Activated CD4-positive, alpha-beta T cell treated with anti-CD3 and anti-CD28 coated beads, Interleukin-2, amount 10 ng/mL, durations not matched to agents 24 days and 14 days (primary cell): ENCODE results near the gene PRKD1. TPM values are rescaled to one million over a fixed set of nuclear protein-coding genes. Genes with fewer than 3 reads are reported as not detected.

Source experiments
- DNase-seq: peaks from one replicate; pipeline ENCODE4 v3.0.0; 2022
- H3K27ac Mint-ChIP-seq: one replicate; pipeline ENCODE4 v1.8.0; 2022; ENCODE audit warnings: mild to moderate bottlenecking, mixed read lengths
- H3K27me3 Mint-ChIP-seq: one replicate; pipeline ENCODE4 v1.8.0; 2022; ENCODE audit warnings: mixed read lengths
- H3K36me3 Mint-ChIP-seq: one replicate; pipeline ENCODE4 v1.8.0; 2022; ENCODE audit warnings: low read depth, mild to moderate bottlenecking, mixed read lengths
- H3K4me1 Mint-ChIP-seq: one replicate; pipeline ENCODE4 v1.8.0; 2021; ENCODE audit warnings: mixed read lengths
- H3K4me3 Mint-ChIP-seq: one replicate; pipeline ENCODE4 v1.8.0; 2022; ENCODE audit warnings: mild to moderate bottlenecking, moderate library complexity, mixed read lengths
- H3K9me3 Mint-ChIP-seq: one replicate; pipeline ENCODE4 v1.8.0; 2021; ENCODE audit warnings: mixed read lengths
- intact Hi-C: fragments of 100-400 bp; cut with micrococcal nuclease; formaldehyde crosslinking; loops from one replicate; pipeline ENCODE4 v1.15.1; 2023
- total RNA-seq: library from RNA; stranded (reverse); gene quantifications from 2 replicates; pipeline ENCODE4 v1.2.3, GENCODE V29; 2022

The PRKD1 gene
- total RNA-seq: not detected in 2 replicates

GRCh38 chr14:29927376-29928116 is at the start of gene PRKD1:
TSS of gene PRKD1 (minus strand) at chr14:29927847.
- Mint-ChIP-seq H3K9me3 (no peaks in the 10 kb centered on the region), H3K4me1 (peaks cover 4% of the 10 kb centered on the region), H3K4me3 (peak within 1 kb of the TSS; percentile 78), H3K27me3 (peaks cover 39% of the 10 kb centered on the region), H3K36me3 (peaks cover 2% of the 10 kb centered on the region), H3K27ac (peak within 1 kb of the TSS; percentile 6)
- no peak for DNase-seq
- intact Hi-C loops: no loop called here

- H3K4me1 Mint-ChIP-seq: no peaks in the 10 kb centered on the region
- no peak overlapping the region for H3K4me3 Mint-ChIP-seq
- peaks cover 11% of the 10 kb centered on the region for H3K9me3 Mint-ChIP-seq
- no peaks in the 10 kb centered on the region for H3K27me3 Mint-ChIP-seq
- no peak for DNase-seq
- H3K27ac Mint-ChIP-seq: no peak overlapping the region
- H3K36me3 Mint-ChIP-seq: no peaks in the 10 kb centered on the region
- intact Hi-C loops: no loop called here
These were observed 43.5 kb upstream of the PRKD1 start for GRCh38 chr14:29971101-29971500.

DNA sequence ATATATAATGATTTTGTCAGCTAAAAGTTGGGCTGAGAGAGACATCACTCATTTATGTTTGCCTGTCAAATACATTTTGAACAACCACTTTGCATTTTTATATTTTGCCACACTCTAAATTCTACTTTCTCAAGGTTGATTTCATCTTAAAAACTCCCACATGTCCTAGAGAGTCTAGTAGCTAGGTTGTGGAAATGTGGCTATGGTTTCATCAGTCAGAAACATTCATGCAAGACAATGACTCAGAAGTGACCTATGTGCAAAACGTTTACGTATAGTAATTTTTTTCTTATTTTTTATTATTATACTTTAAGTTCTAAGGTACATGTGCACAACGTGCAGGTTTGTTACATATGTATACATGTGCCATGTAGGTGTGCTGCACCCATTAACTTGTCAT is 27.4 kb upstream of the PRKD1 start:
- DNase-seq: no peak
- Mint-ChIP-seq H3K27me3 (no peaks in the 10 kb centered on the region), H3K9me3 (peaks cover 20% of the 10 kb centered on the region), H3K4me3 (no peak overlapping the region), H3K4me1 (no peaks in the 10 kb centered on the region), H3K36me3 (no peaks in the 10 kb centered on the region), H3K27ac (no peak overlapping the region)
- intact Hi-C loops: no loop called here

- no peak for DNase-seq
- Mint-ChIP-seq H3K9me3 (peaks cover 17% of the 10 kb centered on the region), H3K27ac (no peak overlapping the region), H3K36me3 (no peaks in the 10 kb centered on the region), H3K4me3 (no peak overlapping the region), H3K27me3 (no peaks in the 10 kb centered on the region), H3K4me1 (no peaks in the 10 kb centered on the region)
- intact Hi-C loops: no loop called here
These were observed 25.9 kb upstream of the PRKD1 start for GRCh38 chr14:29953501-29953900.

DNA sequence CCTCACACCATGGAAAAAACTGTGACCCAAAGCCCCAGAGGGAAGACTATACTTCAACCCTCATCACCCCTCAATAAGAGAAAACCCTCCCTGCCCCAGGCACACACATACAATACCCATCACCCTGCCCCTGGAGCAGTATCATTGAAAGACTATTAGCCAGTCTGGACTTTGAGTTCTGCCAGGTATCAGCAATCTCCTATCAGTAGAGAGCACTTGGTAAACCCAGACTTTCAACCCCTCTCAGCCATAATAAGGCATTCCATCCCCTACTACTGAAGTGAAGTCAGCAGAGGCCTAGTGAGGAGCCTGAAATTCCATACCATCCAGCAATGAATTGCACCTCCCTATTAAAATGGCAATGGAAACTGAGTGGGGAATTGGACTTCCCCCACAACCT is 16.4 kb upstream of the PRKD1 start:
- no peaks in the 10 kb centered on the region for H3K4me1 Mint-ChIP-seq
- peaks cover 4% of the 10 kb centered on the region for H3K9me3 Mint-ChIP-seq
- H3K27ac Mint-ChIP-seq: no peak overlapping the region
- H3K36me3 Mint-ChIP-seq: no peaks in the 10 kb centered on the region
- no peak for DNase-seq
- no peak overlapping the region for H3K4me3 Mint-ChIP-seq
- H3K27me3 Mint-ChIP-seq: no peaks in the 10 kb centered on the region
- intact Hi-C loops: no loop called here

- Mint-ChIP-seq H3K27me3 (no peaks in the 10 kb centered on the region), H3K4me1 (no peaks in the 10 kb centered on the region), H3K36me3 (no peaks in the 10 kb centered on the region), H3K4me3 (no peak overlapping the region), H3K27ac (no peak overlapping the region), H3K9me3 (peaks cover 4% of the 10 kb centered on the region)
- intact Hi-C loops: no loop called here
- no peak for DNase-seq
These were observed 13.8 kb upstream of the PRKD1 start for GRCh38 chr14:29941401-29941800.

- H3K36me3 Mint-ChIP-seq: no peaks in the 10 kb centered on the region
- peaks cover 4% of the 10 kb centered on the region for H3K9me3 Mint-ChIP-seq
- H3K27ac Mint-ChIP-seq: no peak overlapping the region
- H3K4me3 Mint-ChIP-seq: no peak overlapping the region
- no peak for DNase-seq
- no peaks in the 10 kb centered on the region for H3K27me3 Mint-ChIP-seq
- no peaks in the 10 kb centered on the region for H3K4me1 Mint-ChIP-seq
- intact Hi-C loops: no loop called here
These were observed 12.8 kb upstream of the PRKD1 start for GRCh38 chr14:29940482-29940881.

GRCh38 chr14:29937116-29937515 is 9.5 kb upstream of the PRKD1 start:
- no peaks in the 10 kb centered on the region for H3K4me1 Mint-ChIP-seq
- H3K27me3 Mint-ChIP-seq: no peaks in the 10 kb centered on the region
- H3K36me3 Mint-ChIP-seq: no peaks in the 10 kb centered on the region
- no peak overlapping the region for H3K27ac Mint-ChIP-seq
- no peak for DNase-seq
- no peak overlapping the region for H3K4me3 Mint-ChIP-seq
- intact Hi-C loops: no loop called here
- no peaks in the 10 kb centered on the region for H3K9me3 Mint-ChIP-seq

- no peak overlapping the region for H3K4me3 Mint-ChIP-seq
- no peak overlapping the region for H3K27ac Mint-ChIP-seq
- H3K9me3 Mint-ChIP-seq: no peaks in the 10 kb centered on the region
- DNase-seq: no peak
- peaks cover 33% of the 10 kb centered on the region for H3K27me3 Mint-ChIP-seq
- H3K36me3 Mint-ChIP-seq: peaks cover 2% of the 10 kb centered on the region
- intact Hi-C loops: no loop called here
- peaks cover 4% of the 10 kb centered on the region for H3K4me1 Mint-ChIP-seq
These were observed 2.6 kb upstream of the PRKD1 start for GRCh38 chr14:29930283-29930682.

DNA sequence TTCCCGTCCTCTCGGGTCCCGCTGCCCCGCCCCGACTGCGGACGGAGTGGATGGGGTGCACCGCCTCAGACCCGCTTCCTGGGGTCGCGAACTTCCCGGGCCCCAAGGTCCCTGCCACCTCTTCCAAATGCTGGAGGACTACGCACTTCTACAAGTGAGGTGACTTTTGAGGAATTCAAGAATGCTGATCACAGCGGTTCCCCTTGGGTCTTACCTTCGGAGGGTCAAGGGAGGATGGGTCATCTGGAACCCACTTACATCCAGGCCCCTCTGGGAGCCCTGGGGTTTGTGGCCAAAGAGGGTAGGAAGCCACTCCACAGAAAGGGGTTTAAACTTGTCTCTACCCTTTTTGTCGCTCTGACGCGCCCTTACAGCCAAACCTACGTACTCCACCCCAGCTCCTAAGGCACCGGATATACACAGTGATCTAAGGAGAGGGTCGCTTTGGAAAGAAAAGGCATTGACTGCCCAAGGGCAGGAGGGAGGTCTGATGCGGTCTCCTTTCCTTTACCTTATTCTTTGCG is 532 bp upstream of the PRKD1 start:
- Mint-ChIP-seq H3K27me3 (peaks cover 39% of the 10 kb centered on the region), H3K27ac (no peak overlapping the region), H3K4me1 (peaks cover 4% of the 10 kb centered on the region), H3K4me3 (no peak overlapping the region), H3K9me3 (no peaks in the 10 kb centered on the region), H3K36me3 (peaks cover 2% of the 10 kb centered on the region)
- DNase-seq: no peak
- intact Hi-C loops: no loop called here

DNA sequence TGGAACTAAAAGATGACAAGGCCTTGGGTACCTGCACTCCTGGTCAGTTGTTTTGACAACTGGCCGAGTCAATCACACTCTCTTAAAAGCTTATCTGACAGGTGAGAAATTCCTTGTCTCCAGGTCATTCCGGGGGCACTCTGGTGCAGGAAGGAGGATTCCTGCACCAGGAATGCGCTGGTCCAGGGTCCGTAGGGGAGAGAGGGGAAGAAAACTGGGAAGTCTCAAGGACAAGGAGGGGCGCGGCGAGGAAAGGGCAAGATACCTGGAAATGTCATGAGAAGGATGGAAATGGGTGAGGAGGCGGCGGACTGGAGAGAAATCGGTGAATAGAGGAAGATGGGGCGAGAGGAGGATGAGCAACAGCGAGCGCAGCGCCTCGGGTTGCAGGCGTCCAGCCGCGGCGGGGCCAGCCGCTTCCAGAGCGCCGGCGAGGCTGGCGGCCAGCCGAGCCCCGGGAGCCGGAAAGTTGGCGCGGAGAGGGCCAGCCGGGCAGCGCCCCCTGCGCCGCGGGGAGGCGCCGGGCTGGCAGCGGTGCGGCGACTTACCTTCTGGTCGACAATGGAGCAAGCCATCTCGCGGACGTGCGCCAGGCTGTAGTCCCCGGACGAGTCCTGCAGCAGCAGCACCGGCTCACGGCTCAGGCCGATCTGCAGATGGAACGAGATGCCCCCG is 809 bp downstream of the PRKD1 start:
- Mint-ChIP-seq H3K27me3 (peaks cover 39% of the 10 kb centered on the region), H3K27ac (peak overlapping the region; percentile 6), H3K36me3 (peaks cover 2% of the 10 kb centered on the region), H3K9me3 (no peaks in the 10 kb centered on the region), H3K4me3 (peak overlapping the region; percentile 78), H3K4me1 (peaks cover 4% of the 10 kb centered on the region)
- intact Hi-C loops: no loop called here
- no peak for DNase-seq

GRCh38 chr14:29926228-29926627 is 1.4 kb downstream of the PRKD1 start:
- Mint-ChIP-seq H3K9me3 (no peaks in the 10 kb centered on the region), H3K27me3 (peaks cover 39% of the 10 kb centered on the region), H3K4me1 (peaks cover 4% of the 10 kb centered on the region), H3K4me3 (peak overlapping the region; percentile 78), H3K27ac (no peak overlapping the region), H3K36me3 (peaks cover 2% of the 10 kb centered on the region)
- intact Hi-C loops: no loop called here
- no peak for DNase-seq

- H3K4me3 Mint-ChIP-seq: no peak overlapping the region
These were observed 1.9 kb downstream of the PRKD1 start for GRCh38 chr14:29925736-29926135.

DNA sequence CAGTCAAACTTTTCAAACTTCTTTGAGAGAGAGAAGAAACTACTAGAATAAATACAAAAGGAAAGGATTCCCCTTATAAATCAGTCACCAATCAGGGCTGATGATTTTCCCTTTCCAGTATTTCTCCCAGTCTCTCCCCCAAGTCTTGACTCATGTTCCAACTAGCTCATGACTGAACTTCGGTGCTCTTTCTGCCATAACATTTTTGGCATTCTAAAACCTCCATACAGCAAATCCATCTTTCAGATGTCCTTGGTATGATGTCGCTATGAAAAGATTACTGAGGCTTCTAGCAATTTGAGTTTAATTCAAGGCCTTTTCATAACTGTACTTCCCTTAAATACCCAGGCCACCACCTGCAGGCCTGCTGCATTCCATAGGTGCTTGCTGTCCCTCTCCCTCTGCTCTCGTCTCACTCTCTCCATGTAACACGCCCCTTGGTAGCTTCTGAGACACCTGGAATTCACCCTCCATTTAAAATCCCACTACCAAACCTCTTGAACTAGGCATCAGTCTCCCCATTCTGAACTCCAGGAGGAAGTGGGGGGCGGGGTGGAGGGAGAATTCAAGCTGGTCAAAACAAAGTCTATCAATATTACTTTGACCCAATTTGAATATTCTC is 2.4 kb downstream of the PRKD1 start:
- peaks cover 2% of the 10 kb centered on the region for H3K36me3 Mint-ChIP-seq
- no peak overlapping the region for H3K27ac Mint-ChIP-seq
- intact Hi-C loops: no loop called here
- H3K9me3 Mint-ChIP-seq: no peaks in the 10 kb centered on the region
- H3K27me3 Mint-ChIP-seq: peaks cover 39% of the 10 kb centered on the region
- H3K4me3 Mint-ChIP-seq: no peak overlapping the region
- DNase-seq: no peak
- H3K4me1 Mint-ChIP-seq: peaks cover 4% of the 10 kb centered on the region

More at GRCh38 chr14:29925736-29926135, 1.9 kb downstream of the PRKD1 start:
- Mint-ChIP-seq H3K4me1 (peaks cover 4% of the 10 kb centered on the region), H3K9me3 (no peaks in the 10 kb centered on the region), H3K27me3 (peaks cover 39% of the 10 kb centered on the region), H3K27ac (no peak overlapping the region), H3K36me3 (peaks cover 2% of the 10 kb centered on the region)
- intact Hi-C loops: no loop called here
- no peak for DNase-seq
